Stomach smooth muscle (tissue), 2 donors: ENCODE measurements around the gene CDIP1.

Source experiments
- H3K27ac ChIP-seq: one replicate; pipeline ENCODE4 v1.7.0; 2013; ENCODE audit warnings: mild to moderate bottlenecking, low read length, inconsistent platforms
- H3K27me3 ChIP-seq, 2 donors: one replicate each; pipeline ENCODE4 v1.7.0; 2013; ENCODE audit warnings: low read length in 2 of 2; ENCODE audit not compliant: insufficient read depth in 2 of 2, control insufficient read depth in 1 of 2
- H3K36me3 ChIP-seq, 2 donors: one replicate each; pipeline ENCODE4 v1.7.0; 2013; ENCODE audit warnings: low read length in 2 of 2; ENCODE audit not compliant: control insufficient read depth in 2 of 2, insufficient read depth in 2 of 2
- H3K4me1 ChIP-seq: one replicate; pipeline ENCODE4 v1.7.0; 2013; ENCODE audit warnings: low read length; ENCODE audit not compliant: control insufficient read depth, insufficient read depth
- H3K4me3 ChIP-seq, 2 donors: one replicate each; pipeline ENCODE4 v1.7.0; 2013; ENCODE audit warnings: low read length in 2 of 2
- H3K9ac ChIP-seq, 2 donors: one replicate each; pipeline ENCODE4 v1.7.0; 2013; ENCODE audit warnings: low read length in 2 of 2, mild to moderate bottlenecking in 1 of 2
- H3K9me3 ChIP-seq, 2 donors: one replicate each; pipeline ENCODE4 v1.7.0; 2013; ENCODE audit warnings: low read length in 2 of 2; ENCODE audit not compliant: control insufficient read depth in 2 of 2
- donor health status: healthy.
- donor health status: Pancreatic carcinoma.

The CDIP1 gene

GRCh38 chr16:4468972-4469371 is 69.6 kb downstream of the CDIP1 start:
- H3K27ac ChIP-seq, result no peak overlapping the region
- H3K4me1 ChIP-seq, result peaks cover 3% of the 10 kb centered on the region
- H3K9ac ChIP-seq, result no peak overlapping the region

GRCh38 chr16:4467916-4468315 is 70.7 kb downstream of the CDIP1 start:
- H3K4me3 ChIP-seq, result no peak overlapping the region
- no peaks in the 10 kb centered on the region for H3K9me3 ChIP-seq
- H3K36me3 ChIP-seq, result peaks cover 9 to 27% of the 10 kb centered on the region in 2 donors
- no peaks in the 10 kb centered on the region for H3K4me1 ChIP-seq
- no peak overlapping the region for H3K27ac ChIP-seq
- no peaks in the 10 kb centered on the region for H3K27me3 ChIP-seq
- no peak overlapping the region for H3K9ac ChIP-seq

More at GRCh38 chr16:4468972-4469371, 69.6 kb downstream of the CDIP1 start:
- H3K9me3 ChIP-seq, result no peaks in the 10 kb centered on the region
- peaks cover 1 to 21% of the 10 kb centered on the region in 2 donors for H3K36me3 ChIP-seq
- H3K4me3 ChIP-seq, result no peak overlapping the region
- H3K27me3 ChIP-seq, result no peaks in the 10 kb centered on the region

GRCh38 chr16:4465977-4466779 is 72.4 kb downstream of the CDIP1 start:
- no peaks in the 10 kb centered on the region for H3K27me3 ChIP-seq
- no peak overlapping the region for H3K9ac ChIP-seq
- no peak overlapping the region for H3K27ac ChIP-seq
- no peaks in the 10 kb centered on the region for H3K4me1 ChIP-seq
- H3K36me3 ChIP-seq, result peaks cover 9 to 28% of the 10 kb centered on the region in 2 donors
- no peaks in the 10 kb centered on the region for H3K9me3 ChIP-seq
- no peak overlapping the region for H3K4me3 ChIP-seq

- Histone ChIP-seq H3K36me3 (peaks cover 12 to 26% of the 10 kb centered on the region in 2 donors), H3K27ac (no peak overlapping the region), H3K9me3 (no peaks in the 10 kb centered on the region), H3K4me1 (no peaks in the 10 kb centered on the region), H3K27me3 (no peaks in the 10 kb centered on the region), H3K4me3 (no peak overlapping the region), H3K9ac (no peak overlapping the region)
Measured at GRCh38 chr16:4463522-4464163, 74.9 kb downstream of the CDIP1 start.

- H3K27ac ChIP-seq, result no peak overlapping the region
- peaks cover 25 to 29% of the 10 kb centered on the region in 2 donors for H3K36me3 ChIP-seq
- H3K27me3 ChIP-seq, result no peaks in the 10 kb centered on the region
- no peaks in the 10 kb centered on the region for H3K4me1 ChIP-seq
- no peaks in the 10 kb centered on the region for H3K9me3 ChIP-seq
- no peak overlapping the region for H3K9ac ChIP-seq
- H3K4me3 ChIP-seq, result no peak overlapping the region
Measured at GRCh38 chr16:4461250-4462085, 77.1 kb downstream of the CDIP1 start.

GRCh38 chr16:4460936-4461249 is 77.7 kb downstream of the CDIP1 start:
- Histone ChIP-seq H3K4me1 (no peaks in the 10 kb centered on the region), H3K27me3 (no peaks in the 10 kb centered on the region), H3K36me3 (peaks cover 29 to 31% of the 10 kb centered on the region in 2 donors), H3K9me3 (no peaks in the 10 kb centered on the region), H3K27ac (no peak overlapping the region), H3K9ac (no peak overlapping the region), H3K4me3 (no peak overlapping the region)
